ENCODE results near the gene CRIP1.

CRIP1 gene

DNA sequence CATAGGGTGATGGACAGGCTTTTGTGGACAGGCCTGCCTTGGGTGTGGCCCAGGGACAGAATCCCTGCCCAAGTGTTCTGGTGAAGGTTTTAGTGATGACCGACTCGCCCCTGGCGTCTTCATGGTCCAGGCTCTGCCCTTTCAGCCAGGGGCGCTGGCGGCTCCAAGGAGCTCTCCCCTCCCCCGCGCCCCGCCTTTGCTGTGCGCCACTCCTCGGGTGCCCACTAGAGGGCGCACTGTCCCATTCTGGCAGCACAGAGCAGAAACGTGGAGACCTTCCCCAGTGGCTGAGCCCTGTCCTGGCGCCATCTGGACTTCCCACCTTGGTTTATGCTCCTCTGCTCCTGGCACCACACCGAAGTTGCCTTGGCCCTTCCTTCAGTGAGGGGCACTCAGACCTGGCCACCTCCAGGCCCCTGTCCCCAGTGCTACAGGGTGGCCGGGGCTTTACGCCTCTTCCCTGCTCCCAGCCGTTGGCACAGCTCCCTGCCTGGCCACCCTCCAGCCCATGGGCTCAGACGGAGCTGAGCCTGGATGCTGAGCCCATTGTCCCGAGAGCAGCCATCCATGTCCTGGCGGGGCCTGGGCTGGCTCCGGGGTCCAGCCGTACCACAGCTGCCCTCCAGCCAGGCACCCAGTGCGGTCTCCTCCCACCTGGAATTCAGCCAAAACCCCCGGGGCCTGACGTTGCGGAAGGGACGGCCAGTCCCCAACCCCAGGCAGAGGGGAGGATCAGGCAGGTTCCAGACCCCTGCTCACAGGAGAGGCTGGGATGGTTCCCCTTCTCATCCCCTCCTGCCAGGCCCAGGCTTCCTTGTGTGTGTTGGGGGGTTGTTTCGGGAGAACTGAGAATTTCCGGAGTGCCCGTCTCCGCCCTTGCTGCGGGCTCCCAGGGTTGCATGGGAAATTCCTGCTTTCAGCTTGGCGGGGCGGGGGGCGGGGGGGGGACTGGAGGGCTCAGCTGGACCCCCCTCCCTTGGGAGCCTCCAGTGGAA is 5.6 kb upstream of the CRIP1 start:
- DNase-seq (ENCODE audit: low read depth), result peak; percentile 84

DNA sequence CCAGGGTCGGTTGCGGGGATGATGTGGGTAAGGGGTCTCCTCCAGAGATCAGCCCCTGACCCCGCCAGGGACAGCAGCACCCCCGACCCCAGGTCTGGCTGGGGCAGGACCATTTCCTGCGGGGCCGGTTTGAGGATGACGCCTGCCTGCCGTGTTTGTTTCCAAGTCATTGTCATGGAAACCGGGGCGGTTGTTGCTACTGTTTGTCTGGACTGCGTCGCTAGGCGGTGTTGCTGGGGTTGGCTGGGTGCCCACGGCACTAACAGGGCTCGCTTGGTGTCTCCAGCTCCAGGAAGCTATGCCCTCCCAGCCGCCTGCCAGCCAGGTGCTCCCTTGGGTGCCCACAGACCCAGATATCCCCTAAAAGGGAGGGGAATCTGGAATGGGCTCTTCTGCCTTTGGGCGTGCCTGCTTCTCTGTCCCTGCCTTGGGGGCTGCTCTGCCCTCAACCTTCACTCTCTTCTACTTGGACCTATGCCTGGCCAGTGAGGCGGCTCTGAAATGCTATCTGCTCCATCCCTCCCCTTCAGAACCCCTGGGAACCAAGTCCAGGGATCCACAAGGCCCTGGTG is 4.7 kb upstream of the CRIP1 start:
- DNase-seq (ENCODE audit: low read depth), result peak; percentile 98

DNA sequence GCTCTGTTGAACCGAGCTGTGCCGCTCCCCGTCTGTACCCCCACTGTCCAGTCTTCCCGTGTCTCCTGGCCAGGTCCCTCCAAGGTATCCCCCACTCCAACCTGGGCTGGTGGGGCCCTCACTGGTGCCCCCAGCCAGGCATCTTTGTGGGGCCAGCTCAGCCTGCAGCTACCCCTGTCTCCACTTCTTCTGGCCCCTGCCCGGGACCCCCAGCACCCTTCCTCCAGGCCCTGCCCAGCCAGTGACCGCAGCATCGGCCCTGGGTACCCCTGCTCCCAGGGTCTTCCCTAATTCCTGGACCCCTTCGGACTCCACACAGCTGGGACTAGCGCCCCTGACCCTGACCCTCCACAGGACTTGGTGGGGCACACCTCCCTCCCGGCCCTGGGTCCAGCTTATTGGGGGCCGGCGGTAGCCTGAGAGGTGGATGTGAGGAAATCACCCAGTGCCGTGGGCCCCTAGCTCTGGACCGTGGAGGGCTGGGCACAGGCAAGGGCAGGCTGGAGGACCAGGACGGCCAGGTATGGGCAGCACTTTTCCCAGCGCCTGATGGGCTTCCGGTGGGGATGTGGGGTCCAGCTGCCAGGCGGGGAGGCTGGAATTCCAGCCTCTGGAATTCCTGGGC is 4.1 kb upstream of the CRIP1 start:
- no peak for DNase-seq (ENCODE audit: low read depth)

DNA sequence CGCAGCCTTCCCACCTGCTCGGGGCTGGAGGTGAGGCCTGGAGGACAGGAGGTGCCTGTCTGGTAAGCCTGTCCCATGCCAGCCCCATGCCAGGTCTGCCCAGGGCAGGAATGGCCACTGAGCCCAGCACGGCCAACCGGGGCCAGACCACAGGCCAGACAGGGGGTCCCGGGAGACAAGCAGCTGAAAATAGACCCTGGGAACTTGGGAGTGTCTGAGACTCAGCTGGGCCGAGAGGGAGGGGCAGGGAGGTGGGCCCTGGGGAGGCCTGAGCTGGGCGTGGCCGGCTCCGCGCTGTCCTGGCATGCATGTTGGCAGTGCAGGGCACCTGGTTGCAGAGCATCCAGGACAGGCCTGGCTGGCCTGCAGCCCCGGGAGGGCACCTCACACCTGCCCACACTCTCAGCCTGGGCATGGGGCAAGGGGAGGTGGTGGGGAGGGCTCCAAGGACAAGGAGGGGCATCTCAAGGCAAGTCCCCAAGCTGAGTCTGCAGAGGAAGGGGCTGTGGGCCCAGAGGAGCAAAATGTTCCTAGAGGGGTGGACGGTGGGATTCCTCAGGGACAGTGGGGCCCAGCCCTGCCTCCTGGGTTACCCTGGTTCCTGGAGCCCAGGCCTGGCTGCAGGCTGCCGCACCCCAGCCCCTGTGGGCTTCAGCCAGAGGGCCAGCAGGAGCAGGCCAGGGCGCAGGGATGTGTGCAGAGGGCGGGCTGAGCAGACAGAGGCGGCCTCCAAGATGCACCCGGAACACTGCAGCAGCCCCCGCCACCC is 3.2 kb upstream of the CRIP1 start:
- DNase-seq (ENCODE audit: low read depth), result no peak

DNA sequence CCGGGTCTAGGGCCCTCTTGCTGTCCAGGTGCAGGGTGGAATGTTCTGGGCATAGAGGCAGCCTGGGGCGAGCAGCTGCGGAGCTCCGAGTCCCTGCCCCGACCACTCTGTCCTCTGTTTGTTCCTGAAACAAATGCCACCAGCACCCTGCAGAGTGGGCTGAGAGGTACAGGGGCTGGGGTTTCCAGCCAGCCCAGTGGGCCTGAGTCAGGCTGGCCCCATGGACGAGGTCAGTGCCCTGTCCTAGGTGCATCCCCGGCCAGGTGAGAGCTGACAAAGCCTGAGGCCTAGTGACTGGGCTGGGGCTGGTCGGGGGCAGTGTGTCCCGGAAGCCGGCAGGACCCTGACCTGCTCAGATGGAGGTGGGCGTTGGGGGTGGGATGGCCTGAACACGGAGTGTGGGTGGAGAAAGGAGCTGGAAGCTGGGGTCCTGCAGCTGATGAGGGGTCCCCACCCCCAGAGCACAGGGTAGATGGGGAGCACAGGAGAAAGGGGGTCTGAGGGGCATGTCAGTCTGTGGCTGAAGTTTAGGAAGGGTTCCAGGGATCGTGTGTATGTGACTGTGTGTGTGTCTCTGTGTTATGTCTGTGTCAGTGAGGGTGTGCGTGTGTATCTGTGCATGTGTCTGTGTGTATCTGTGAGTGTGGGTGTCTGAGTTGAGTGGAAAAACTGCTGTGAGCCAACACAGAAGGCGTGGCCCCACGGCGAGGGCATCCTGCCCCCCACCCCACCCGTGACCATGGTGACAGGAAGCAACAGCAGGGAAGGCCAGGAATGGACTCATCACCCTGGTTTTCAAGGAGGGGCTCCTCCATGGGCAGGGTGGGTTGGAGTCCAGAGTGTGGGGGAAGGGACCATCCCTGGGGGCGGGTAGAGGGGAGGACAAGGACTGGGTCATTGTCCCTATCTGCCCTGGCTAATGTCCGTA is 2.4 kb upstream of the CRIP1 start:
- DNase-seq (ENCODE audit: low read depth), result peak; percentile 38

DNA sequence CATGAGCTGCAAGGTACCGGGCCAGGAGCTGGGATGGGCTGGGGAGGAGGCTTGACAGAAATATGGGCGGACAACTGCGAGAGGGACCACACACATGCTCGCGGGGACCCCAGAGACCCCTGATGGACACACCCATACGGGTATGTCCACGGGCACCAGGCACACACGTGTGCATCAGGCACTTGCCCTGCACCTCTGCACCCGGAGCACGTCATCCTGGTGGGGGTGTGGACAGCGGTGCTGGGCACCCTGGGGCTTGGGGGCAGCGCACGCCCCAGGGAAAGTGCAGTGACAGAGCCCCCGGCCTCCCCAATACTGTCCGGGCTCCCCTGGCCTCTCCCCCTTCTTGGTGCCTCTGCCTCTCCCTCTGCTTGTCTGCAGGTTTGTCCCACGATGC is 1.7 kb upstream of the CRIP1 start:
- DNase-seq (ENCODE audit: low read depth), result no peak

DNA sequence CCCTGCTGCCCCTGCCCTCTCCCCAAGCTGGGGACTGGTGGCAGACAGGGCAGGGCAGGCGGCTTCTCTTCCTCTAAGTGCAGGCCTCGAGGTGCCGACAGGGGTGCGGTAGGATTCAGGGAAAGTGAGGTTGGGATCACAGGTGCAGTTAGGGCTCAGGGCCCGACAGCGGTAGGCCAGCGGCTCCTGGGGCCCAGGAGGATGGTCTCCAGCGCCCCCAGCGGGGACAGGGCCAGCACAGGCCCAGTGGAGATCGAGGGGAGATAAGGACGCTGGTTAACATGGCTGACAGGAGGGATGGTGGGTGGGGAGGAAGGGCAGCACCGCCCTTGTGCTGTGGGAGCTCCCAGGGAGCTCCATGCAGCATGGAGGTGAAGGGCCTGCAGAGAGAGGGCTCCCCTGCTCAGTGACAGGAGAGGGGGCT is 935 bp upstream of the CRIP1 start:
- no peak for DNase-seq (ENCODE audit: low read depth)

DNA sequence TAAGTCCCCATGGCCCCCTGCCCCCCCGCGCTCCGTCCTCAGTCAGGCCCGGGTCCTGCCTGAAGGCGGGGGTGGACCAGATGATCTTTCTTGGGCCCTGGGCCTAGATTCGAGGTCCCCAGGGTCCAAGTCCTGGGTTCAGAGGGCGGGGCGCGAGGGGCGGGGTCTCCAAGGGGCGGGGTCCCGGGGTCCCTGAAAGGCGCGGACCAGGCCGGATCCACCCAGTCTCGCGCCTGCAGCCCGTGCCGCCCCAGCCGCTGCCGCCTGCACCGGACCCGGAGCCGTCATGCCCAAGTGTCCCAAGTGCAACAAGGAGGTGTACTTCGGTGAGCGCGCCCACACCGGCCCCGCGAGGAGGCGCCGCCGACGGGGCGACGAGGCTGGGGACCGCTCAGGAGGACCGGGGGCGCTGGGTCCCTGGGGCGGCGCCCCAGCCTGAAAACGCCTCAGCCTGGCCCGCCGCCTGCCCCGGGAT is 325 bp downstream of the CRIP1 start:
- DNase-seq (ENCODE audit: low read depth), result peak; percentile 26

DNA sequence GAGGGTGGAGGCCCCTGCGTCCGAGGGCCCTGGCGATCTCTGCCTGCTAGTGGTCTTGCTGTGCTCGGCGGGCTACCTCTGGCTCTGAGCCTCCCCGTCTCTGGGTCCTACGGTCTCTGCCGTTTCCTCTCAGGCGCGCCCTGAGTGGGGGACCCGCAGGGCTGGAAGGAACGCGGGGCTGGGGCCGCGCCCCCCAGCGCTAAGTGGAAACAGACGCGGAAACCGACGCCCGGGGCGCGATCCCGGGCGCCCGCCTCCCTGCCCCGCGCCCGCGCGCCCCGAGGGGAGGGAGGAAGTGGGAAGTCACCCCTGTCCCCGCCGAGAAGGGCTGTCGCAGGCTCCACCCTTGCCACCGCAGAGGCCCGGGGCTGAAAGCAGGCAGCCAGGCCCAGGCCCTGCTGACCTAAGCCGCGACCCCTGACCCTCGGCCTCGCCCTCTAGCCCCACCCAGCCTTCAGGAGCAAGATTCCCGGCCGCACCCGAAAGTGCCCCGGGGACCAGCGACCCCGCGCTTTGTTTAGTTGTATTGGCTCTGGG is 831 bp downstream of the CRIP1 start:
- no peak for DNase-seq (ENCODE audit: low read depth)

DNA sequence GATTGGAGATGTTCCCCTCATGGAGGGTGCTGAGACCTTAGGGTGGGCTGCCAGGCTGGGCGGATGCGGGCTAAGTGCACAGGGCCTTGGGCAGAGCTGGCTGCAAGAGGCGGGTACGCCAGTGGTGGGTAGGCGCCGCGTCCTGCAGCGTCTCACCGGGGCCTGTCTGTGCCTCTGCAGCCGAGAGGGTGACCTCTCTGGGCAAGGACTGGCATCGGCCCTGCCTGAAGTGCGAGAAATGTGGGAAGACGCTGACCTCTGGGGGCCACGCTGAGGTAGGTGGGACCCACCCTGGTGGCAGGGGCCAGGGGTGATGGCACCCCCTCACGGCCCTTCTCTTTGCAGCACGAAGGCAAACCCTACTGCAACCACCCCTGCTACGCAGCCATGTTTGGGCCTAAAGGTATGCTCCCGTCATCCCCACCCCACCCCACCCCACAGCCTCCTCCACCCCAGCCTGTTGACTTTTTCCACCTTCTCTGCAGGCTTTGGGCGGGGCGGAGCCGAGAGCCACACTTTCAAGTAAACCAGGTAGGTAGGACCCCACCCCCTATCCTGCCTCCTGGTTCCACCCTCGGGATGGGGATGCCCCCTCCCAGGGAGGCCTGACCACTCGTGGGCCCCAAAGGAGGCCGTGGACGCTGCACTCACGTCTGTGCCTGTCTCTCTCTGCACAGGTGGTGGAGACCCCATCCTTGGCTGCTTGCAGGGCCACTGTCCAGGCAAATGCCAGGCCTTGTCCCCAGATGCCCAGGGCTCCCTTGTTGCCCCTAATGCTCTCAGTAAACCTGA is 1.5 kb downstream of the CRIP1 start:
- no peak for DNase-seq (ENCODE audit: low read depth)

DNA sequence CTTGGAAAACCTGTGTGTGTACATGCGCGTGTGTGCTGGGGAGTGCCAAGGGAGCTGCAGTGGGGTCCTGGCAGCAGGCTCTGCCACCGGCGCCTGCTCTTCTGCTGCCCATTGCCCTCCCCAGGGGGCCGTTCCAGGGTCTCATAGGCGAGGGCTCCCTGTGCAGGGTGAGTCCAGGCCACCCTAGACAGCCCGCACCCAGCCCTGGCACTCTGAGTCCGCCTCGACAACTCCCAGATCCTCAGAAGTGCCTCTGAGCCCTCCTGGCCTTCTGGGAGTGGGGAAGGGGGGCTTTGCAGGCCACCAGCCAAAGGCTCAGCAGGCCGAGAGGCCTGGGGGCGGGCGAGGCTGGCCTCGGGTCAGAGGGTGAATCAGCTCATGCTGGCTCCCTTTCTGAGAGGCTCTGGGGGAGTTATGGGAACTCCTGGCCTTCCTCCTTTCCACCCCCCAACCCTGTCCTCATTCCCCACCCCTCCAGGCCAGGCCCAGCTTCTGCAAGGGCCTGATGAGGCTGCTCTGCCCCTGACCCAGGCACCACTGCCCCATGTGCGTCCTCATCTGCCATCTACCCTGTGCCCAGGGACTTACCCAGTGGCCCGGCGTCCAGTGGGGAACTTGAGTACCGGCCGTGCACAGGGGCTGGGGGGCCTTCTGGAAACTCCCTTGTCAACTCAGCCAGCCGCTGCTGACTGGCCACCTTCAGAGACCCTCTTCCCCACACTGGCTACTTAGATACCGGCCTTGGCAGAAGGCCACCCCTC is 2.3 kb downstream of the CRIP1 start:
- DNase-seq (ENCODE audit: low read depth), result no peak

DNA sequence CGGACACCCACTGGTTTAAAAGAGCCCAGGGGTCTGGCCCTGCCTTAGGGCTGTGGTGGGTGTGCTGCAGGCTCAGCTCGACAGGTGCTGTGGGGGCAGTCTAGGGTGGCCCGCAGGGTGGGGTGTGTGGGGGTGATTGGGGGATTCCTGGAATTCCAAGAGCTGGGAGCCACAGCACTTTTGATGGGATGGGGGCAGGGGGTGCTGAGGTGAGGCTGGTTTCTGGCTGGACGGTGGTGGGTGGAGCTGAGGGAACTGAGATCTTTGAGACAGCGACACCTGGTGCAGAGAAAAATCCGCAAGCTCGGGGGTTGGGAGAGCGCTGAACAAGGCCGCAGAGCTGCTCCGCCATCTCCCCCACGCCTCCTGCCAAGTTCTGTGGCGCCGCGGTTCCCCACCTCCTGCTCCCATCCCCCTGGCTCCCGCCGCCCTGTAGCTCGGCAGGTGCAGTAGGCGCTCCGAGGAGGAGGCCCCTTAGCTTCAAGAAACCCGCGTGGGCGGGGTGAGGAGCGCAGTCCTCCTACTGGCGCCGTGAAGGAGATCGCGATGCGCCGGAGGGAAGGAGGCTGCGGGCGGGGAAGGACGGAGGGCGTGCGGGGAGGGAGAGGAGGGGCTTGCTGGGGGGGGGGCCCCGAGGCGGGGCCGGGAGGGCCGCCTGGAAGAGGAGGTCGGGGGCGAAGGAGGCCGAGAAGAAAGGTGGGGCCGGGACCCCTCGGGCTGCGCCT is 3.0 kb downstream of the CRIP1 start:
- DNase-seq (ENCODE audit: low read depth), result peak; percentile 65

DNA sequence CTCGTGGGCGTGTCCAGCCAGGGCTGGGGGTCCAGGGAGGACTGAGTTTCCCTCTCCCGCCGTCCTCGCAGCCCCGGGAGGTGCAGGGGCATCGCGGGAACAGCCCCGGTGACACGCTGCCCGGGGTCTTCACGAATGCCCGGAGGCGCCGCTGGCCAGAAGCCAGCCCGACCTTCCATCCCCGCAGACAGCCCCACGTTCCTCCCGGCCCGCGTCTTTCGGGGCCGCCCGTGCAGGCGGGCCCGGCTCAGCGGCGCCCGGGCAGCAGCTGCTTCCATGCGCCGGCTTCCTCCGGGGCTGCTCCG is 3.5 kb downstream of the CRIP1 start:
- no peak for DNase-seq (ENCODE audit: low read depth)

DNA sequence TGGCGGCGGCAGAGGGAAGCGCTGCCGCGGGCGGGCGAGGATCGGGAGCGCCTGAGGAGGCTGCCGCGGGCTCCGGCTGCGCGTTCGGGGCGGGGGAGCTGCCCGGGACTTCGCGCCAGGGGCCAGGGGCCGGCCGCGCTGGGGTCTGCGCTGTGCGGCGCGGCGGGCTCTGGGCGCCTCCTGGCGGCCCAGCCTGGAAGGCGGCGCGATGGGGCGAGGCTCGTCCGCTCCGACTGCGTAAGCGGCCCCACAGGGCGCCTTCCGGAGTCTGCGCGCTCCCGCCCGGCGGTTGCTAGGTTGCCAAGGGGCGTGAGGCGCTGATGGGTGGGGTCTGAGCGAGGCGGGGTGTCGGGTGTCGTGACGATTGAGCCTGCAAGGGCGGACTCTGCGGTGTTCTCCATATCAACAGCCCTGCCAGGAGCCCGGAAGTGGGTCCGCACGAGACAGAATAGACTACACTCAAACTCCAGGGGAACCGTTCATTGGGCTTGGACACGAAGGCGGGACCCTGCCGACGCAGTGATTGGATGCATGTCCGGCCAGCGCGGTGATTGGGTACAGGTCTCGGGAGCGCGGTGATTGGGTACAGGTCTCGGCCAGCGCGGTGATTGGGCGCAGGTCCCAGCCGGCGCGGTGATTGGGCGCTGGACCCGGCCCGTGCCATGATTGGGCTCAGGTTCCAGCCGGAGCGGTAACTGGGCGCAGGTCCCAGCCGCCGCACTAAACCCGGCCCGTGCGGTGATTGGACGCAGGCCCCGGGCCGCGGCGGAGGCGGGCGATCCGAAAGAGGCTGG is 4.1 kb downstream of the CRIP1 start, which contains the start of gene TEDC1:
TEDC1 (plus strand) TSS at position 675 of the 794 bp plus-strand sequence. CDS start 130 bp downstream, outside the sequence.
- DNase-seq (ENCODE audit: low read depth), result peak; percentile 100

DNA sequence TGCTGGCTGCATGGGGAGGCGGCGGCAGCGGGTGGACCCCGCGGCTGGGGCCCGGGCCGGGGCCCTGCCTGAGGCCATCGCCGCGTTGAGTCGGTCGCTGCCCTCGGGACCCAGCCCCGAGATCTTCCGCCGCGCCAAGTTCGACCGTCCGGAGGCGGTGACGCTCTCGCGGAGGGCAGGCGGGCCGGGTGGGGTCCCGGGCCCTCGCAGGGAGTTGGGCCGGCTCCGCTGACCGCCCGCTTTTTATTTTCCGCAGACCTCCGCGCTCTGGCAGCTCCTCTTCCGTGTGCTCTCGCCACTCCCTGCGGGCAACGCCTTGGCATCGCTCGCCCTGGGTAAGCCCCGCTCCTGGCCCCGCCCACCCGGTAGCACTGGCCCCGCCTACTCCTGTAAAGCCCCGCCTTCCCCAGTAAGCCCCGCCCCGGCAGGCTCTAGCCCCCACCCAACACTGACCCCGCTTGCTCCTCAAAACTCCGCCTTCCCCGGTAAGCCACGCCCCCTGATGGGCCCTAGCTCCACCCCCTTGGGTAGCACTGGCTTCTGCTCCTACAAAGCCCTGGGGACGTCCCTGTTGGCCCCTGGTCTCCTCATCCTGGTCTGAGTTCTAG is 4.8 kb downstream of the CRIP1 start:
- DNase-seq (ENCODE audit: low read depth), result peak; percentile 32

DNA sequence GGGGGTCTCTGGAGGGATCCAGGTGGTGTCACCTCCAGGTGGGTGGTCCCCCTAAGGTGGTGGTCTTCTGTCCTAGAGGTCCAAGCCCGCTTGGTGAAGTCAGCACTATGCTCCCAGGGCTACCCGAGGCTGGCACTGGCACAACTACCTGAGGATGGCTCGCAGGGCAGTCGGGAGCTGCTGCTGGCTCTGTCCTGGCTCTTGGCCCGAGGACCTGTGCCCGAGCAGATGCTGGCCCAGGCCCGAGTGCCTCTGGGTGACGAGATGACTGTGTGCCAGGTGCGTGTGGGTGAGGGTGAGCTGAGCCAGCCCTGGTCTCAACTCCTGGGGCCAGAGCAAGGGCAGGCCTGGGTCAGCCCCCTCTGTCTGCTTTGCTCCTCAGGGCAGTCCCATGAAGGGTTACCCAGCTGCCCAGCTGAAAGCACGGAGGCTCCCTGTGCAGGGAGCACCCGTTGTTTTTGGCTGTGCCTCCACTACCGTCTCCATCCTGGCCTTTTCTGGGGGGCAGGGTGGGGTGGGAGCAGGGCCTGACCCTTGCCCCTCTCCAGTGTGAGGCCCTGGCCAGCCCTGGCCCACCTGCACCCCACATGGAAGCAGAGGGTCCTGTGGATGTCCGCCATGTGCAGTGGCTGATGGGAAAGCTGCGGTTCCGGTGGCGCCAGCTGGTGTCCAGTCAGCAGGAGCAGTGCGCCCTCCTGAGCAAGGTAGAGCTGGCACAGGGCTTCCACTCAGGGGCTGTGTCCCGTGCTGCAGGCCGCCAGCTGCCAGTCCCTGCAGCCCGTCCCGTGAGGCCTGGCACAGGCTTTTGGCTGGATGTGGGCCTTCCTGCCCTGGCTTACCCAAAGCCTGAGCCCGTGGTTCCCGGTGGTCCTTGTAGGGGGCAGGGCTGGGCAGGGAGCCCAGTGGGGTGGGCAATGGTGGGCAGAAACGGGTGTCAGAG is 5.6 kb downstream of the CRIP1 start:
- DNase-seq (ENCODE audit: low read depth), result no peak
